Kidney epithelial cell (primary cell): ENCODE data around the gene TFIP11. TPM values are rescaled to one million over a fixed set of nuclear protein-coding genes. Genes with fewer than 3 reads are reported as not detected.

ENCODE experiments used
- DNase-seq: peaks from one replicate; pipeline ENCODE4 v3.0.0-alpha.2; 2010; ENCODE audit warnings: low read depth
- H3K27me3 ChIP-seq: 2 replicates; pipeline ENCODE4 v1.6.0; 2011; ENCODE audit warnings: low read length; ENCODE audit not compliant: control insufficient read depth, insufficient read depth
- H3K36me3 ChIP-seq: 2 replicates; pipeline ENCODE4 v1.5.1; 2011; ENCODE audit warnings: low read length; ENCODE audit not compliant: control insufficient read depth, insufficient read depth
- H3K4me3 ChIP-seq: 2 replicates; pipeline ENCODE4 v1.5.1; 2011; ENCODE audit warnings: low read depth, mild to moderate bottlenecking, control low read depth, low read length
- CTCF ChIP-seq: IDR thresholded peaks from 2 replicates; pipeline ENCODE4 v1.5.1; 2011; ENCODE audit warnings: mild to moderate bottlenecking, moderate library complexity, low read length, control low read depth, inconsistent platforms; ENCODE audit not compliant: insufficient read depth, poor library complexity, severe bottlenecking
- total RNA-seq: library from RNA; depleted of rRNA; stranded (reverse); fragments of >200 nt; gene quantifications from 2 replicates; pipeline ENCODE4 v1.2.3, GENCODE V29; 2015

The TFIP11 gene
- total RNA-seq, 1 donor from 2014 or later, result 45.8 TPM

GRCh38 chr22:26549902-26550497 is 37.7 kb upstream of the TFIP11 start:
- H3K4me3 ChIP-seq, result no peak overlapping the region
- no peaks in the 10 kb centered on the region for H3K36me3 ChIP-seq
- no peak for DNase-seq
- no peak for TF ChIP-seq CTCF
- H3K27me3 ChIP-seq, result no peaks in the 10 kb centered on the region

DNA sequence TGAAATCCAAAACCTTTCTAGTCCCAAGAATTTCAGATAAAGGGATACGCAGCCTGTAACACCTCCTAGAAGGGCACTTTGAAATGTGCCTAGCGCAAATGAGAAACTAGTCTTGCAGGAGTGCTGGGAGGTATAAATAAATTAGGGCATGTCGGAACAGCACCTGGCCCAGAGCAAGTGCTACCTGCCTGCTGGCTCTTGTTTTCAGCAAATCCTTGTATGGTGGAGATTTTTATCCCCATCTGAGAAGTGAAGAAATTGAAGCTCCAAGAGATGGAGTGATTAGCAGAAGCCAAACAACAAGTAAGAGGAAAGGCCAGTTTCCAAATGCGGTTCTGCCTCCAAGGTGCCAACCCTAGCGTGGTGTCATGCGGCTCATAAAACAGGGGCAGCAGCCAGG is 36.7 kb upstream of the TFIP11 start:
- Histone ChIP-seq H3K27me3 (no peaks in the 10 kb centered on the region), H3K36me3 (no peaks in the 10 kb centered on the region), H3K4me3 (no peak overlapping the region)
- no peak for DNase-seq
- TF ChIP-seq CTCF, result no peak

DNA sequence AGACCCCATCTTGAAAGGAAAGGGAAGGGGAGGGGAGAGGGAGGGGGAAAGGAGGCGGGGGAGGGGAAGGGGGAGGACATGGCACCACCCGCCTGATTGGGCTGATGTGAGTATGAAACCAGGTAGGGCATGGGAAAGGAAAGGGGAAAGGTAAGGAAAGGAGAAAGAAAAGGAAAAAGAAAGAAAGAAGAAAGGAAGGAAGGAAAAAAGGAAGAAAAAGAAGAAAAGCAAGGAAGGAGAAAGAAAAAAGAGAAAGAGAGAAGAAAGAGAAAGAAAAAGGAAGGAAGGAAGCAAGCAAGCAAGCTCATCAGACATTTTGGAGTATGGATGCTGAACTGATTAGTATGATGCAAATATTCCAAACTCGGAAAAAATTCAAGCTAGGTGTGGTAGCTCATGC is 36.0 kb upstream of the TFIP11 start:
- Histone ChIP-seq H3K27me3 (no peaks in the 10 kb centered on the region), H3K4me3 (no peak overlapping the region), H3K36me3 (no peaks in the 10 kb centered on the region)
- DNase-seq, result no peak
- no peak for TF ChIP-seq CTCF

- no peak for DNase-seq
- no peak overlapping the region for H3K4me3 ChIP-seq
- no peaks in the 10 kb centered on the region for H3K27me3 ChIP-seq
- no peaks in the 10 kb centered on the region for H3K36me3 ChIP-seq
- no peak for TF ChIP-seq CTCF
Observed at GRCh38 chr22:26547837-26548236, 35.6 kb upstream of the TFIP11 start.

DNA sequence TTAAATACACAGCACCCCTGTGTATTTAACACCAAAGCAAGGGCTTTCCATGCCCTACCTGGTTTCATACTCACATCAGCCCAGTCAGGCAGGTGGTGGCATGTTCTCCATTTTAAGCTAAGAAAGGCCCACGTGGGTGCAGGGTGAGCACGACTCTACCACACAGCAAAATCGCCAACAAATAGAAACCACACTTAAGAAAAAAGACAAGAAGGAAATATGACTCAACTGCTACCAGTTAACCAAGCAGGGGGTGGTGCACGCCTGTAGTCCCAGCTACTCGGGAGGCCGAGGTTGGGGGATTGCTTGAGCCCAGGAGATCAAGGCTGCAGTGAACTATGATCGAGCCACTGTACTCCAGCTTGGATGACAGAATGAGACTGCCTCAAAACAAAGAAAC is 35.2 kb upstream of the TFIP11 start:
- no peak for DNase-seq
- TF ChIP-seq CTCF, result no peak
- Histone ChIP-seq H3K27me3 (no peaks in the 10 kb centered on the region), H3K4me3 (no peak overlapping the region), H3K36me3 (no peaks in the 10 kb centered on the region)

GRCh38 chr22:26546282-26546681 is 34.0 kb upstream of the TFIP11 start:
- H3K4me3 ChIP-seq, result no peak overlapping the region
- DNase-seq, result no peak
- TF ChIP-seq CTCF, result no peak

More at GRCh38 chr22:26546282-26546681, 34.0 kb upstream of the TFIP11 start:
- Histone ChIP-seq H3K27me3 (no peaks in the 10 kb centered on the region), H3K36me3 (no peaks in the 10 kb centered on the region)
